ENCODE data around the gene BTK. TPM values are rescaled to one million over a fixed set of nuclear protein-coding genes. Genes with fewer than 3 reads are reported as not detected.

Gene BTK
- total and polyA plus RNA-seq, 8 donors = 0.43 to 5.6 (median 0.97) TPM

- FAIRE-seq (no peak), ATAC-seq (no peak), DNase-seq (no peak)
- Histone ChIP-seq H3K4me1 (no peaks in the 10 kb centered on the region), H3K4me3 (no peak overlapping the region), H3K27ac (no peak overlapping the region), H3K36me3 (no peaks in the 10 kb centered on the region), H3K27me3 (peaks cover 0 to 21% (median 0%) of the 10 kb centered on the region in 4 donors), H3K9me3 (no peaks in the 10 kb centered on the region)
- 75 to 91% methylated on average over 1 of the region's 1 CpG for WGBS, 2 donors
- intact Hi-C loops (cut with DNase I) = no loop called here
- no peak for TF ChIP-seq CTCF (IDR thresholded peaks at IDR 0.05)
Measured at GRCh38 chrX:101365301-101365795, 20.6 kb downstream of the BTK start.

- Histone ChIP-seq H3K36me3 (no peaks in the 10 kb centered on the region), H3K27ac (no peak overlapping the region), H3K9me3 (no peaks in the 10 kb centered on the region), H3K4me3 (no peak overlapping the region), H3K27me3 (peaks cover 0 to 8% (median 0%) of the 10 kb centered on the region in 4 donors), H3K4me1 (no peaks in the 10 kb centered on the region)
- no peak for TF ChIP-seq CTCF (IDR thresholded peaks at IDR 0.05)
- intact Hi-C loops (cut with DNase I) = no loop called here
- DNase-seq = no peak
- no peak for FAIRE-seq
- ATAC-seq = no peak
Measured at GRCh38 chrX:101362757-101363156, 23.2 kb downstream of the BTK start.

- DNase-seq = no peak
- no peak for FAIRE-seq
- H3K9me3 ChIP-seq = no peaks in the 10 kb centered on the region
- 64% methylated on average over 3 of the region's 3 CpGs for WGBS, 2 donors
- no peak overlapping the region for H3K4me3 ChIP-seq
- H3K27me3 ChIP-seq = peaks cover 0 to 8% (median 0%) of the 10 kb centered on the region in 4 donors
- no peaks in the 10 kb centered on the region for H3K4me1 ChIP-seq
- no peak for TF ChIP-seq CTCF (IDR thresholded peaks at IDR 0.05)
- no peak for ATAC-seq
- H3K27ac ChIP-seq = no peak overlapping the region
- H3K36me3 ChIP-seq = no peaks in the 10 kb centered on the region
- intact Hi-C loops (cut with DNase I) = no loop called here
Measured at GRCh38 chrX:101362116-101362515, 23.9 kb downstream of the BTK start.

GRCh38 chrX:101360390-101360789 is 25.6 kb downstream of the BTK start:
- intact Hi-C loops (cut with DNase I) = no loop called here
- H3K4me3 ChIP-seq = no peak overlapping the region
- no peak for ATAC-seq
- H3K4me1 ChIP-seq = no peaks in the 10 kb centered on the region
- peaks cover 0 to 3% (median 0%) of the 10 kb centered on the region in 4 donors for H3K27me3 ChIP-seq
- no peak for DNase-seq
- TF ChIP-seq CTCF (IDR thresholded peaks at IDR 0.05) = no peak
- H3K27ac ChIP-seq = no peak overlapping the region
- no peaks in the 10 kb centered on the region for H3K36me3 ChIP-seq
- FAIRE-seq = no peak
- 54 to 60% methylated on average over 7 of the region's 7 CpGs for WGBS, 2 donors
- H3K9me3 ChIP-seq = no peaks in the 10 kb centered on the region

GRCh38 chrX:101359966-101360365 is 26.0 kb downstream of the BTK start:
- no peak overlapping the region for H3K27ac ChIP-seq
- H3K27me3 ChIP-seq = peaks cover 0 to 3% (median 0%) of the 10 kb centered on the region in 4 donors
- H3K4me3 ChIP-seq = no peak overlapping the region
- 35 to 40% methylated on average over 1 of the region's 1 CpG for WGBS, 2 donors
- no peak for FAIRE-seq
- intact Hi-C loops (cut with DNase I) = no loop called here
- no peaks in the 10 kb centered on the region for H3K4me1 ChIP-seq
- ATAC-seq = no peak
- no peak for DNase-seq
- H3K9me3 ChIP-seq = no peaks in the 10 kb centered on the region
- no peaks in the 10 kb centered on the region for H3K36me3 ChIP-seq
- TF ChIP-seq CTCF (IDR thresholded peaks at IDR 0.05) = no peak
